Measurements from ENCODE around the gene PCCB. TPM values are rescaled to one million over a fixed set of nuclear protein-coding genes. Genes with fewer than 3 reads are reported as not detected.

PCCB gene
- total and polyA plus RNA-seq, 11 donors: 33.9 to 154 (median 91.4) TPM

DNA sequence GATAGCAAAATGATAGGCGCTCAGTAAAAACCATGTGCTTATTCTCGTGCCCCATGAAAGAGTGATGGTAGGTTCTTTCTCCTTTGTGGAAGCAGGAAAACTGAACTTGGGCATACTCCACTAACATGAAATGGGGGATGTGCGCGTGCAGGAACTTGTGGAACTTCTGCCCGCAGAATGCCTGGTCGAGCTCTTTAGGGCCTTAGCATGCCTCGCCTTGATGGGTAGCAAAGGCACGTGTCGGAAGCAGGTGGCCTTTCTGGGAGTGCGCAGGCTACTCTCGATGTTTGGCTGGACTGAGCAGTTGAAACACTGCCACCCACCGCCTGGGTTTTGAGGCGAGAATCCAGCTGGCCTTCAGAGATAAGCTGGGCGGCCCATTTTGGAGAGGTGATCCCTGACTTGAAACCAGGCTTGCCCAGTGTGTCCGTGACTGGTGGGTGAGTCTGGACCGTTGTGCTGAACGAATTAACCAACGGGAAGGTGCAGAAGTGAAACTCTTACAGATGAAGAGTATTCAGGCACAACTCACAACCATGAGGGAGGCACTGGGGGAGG lies 842 bp downstream of the PCCB start:
- Histone ChIP-seq H3K4me3 (peak overlapping the region; percentile 35 to 94 (median 73)), H3K36me3 (peaks cover 0 to 8% (median 4%) of the 10 kb centered on the region in 9 donors), H3K27ac (peak overlapping the region; percentile 77 to 98 (median 93)), H3K9me3 (no peaks in the 10 kb centered on the region), H3K4me1 (peaks cover 0 to 21% (median 12%) of the 10 kb centered on the region in 12 donors), H3K27me3 (no peaks in the 10 kb centered on the region)
- DNase-seq (peak; percentile 73 to 77 (median 74)), ATAC-seq (peak; percentile 58 to 75 (median 67))
- TF ChIP-seq, protein P1, sequence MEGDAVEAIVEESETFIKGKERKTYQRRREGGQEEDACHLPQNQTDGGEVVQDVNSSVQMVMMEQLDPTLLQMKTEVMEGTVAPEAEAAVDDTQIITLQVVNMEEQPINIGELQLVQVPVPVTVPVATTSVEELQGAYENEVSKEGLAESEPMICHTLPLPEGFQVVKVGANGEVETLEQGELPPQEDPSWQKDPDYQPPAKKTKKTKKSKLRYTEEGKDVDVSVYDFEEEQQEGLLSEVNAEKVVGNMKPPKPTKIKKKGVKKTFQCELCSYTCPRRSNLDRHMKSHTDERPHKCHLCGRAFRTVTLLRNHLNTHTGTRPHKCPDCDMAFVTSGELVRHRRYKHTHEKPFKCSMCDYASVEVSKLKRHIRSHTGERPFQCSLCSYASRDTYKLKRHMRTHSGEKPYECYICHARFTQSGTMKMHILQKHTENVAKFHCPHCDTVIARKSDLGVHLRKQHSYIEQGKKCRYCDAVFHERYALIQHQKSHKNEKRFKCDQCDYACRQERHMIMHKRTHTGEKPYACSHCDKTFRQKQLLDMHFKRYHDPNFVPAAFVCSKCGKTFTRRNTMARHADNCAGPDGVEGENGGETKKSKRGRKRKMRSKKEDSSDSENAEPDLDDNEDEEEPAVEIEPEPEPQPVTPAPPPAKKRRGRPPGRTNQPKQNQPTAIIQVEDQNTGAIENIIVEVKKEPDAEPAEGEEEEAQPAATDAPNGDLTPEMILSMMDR (IDR thresholded peaks at IDR 0.05): peak in 4 of 12 donors; percentile 9 to 37 (median 22)
- TF ChIP-seq POLR2A (IDR thresholded peaks at IDR 0.05): no peak
- 3 to 9% (median 8%) methylated on average over 11 to 18 of the region's 18 CpGs for WGBS, 4 donors
- intact Hi-C loops (cut with DNase I): loop anchor here (1.0 to 10.0 kb wide), 9 partner anchors 54 to 502 kb away; partner anchors contain the start of genes MSL2 (in 7 of the 10) and STAG1 (in 3 of the 10)

DNA sequence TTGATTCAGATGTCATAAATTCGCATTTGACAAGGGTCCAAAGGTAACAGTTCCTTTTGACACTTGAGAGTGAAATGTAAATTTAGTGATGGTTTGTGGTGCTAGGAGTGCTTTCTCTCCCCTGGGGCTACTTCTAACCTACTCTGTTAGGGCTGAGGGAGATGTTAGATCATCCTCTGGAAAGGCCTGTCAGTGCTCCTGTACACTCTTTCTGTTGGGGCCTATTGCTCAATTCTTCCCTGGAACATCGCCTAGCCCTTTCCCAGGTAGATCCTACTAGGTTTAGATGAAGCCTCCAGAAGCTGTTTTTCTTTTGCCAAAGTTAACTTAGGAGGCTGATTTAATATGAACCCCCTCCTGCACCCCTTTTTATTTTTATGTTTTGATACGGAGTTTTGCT lies 1.4 kb downstream of the PCCB start:
- 78 to 90% (median 86%) methylated on average over 3 of the region's 3 CpGs for whole genome bisulfite sequencing, 4 donors
- TF ChIP-seq, protein P1 (IDR thresholded peaks at IDR 0.05): no peak
- no peak for TF ChIP-seq POLR2A (IDR thresholded peaks at IDR 0.05)
- Histone ChIP-seq H3K4me3 (peak overlapping the region in 8 of 12 donors; percentile 59 to 94 (median 78)), H3K9me3 (no peaks in the 10 kb centered on the region), H3K36me3 (peaks cover 0 to 13% (median 9%) of the 10 kb centered on the region in 9 donors), H3K4me1 (peaks cover 0 to 21% (median 12%) of the 10 kb centered on the region in 12 donors), H3K27ac (peak overlapping the region in 8 of 12 donors; percentile 81 to 98 (median 94)), H3K27me3 (no peaks in the 10 kb centered on the region)
- intact Hi-C loops (cut with DNase I): loop anchor here in 9 of 10 donors (2.0 to 10.0 kb wide), 8 partner anchors 54 to 501 kb away; partner anchors contain the start of genes MSL2 (in 4 of the 9) and STAG1 (in 3 of the 9)
- DNase-seq (no peak), ATAC-seq (no peak)

DNA sequence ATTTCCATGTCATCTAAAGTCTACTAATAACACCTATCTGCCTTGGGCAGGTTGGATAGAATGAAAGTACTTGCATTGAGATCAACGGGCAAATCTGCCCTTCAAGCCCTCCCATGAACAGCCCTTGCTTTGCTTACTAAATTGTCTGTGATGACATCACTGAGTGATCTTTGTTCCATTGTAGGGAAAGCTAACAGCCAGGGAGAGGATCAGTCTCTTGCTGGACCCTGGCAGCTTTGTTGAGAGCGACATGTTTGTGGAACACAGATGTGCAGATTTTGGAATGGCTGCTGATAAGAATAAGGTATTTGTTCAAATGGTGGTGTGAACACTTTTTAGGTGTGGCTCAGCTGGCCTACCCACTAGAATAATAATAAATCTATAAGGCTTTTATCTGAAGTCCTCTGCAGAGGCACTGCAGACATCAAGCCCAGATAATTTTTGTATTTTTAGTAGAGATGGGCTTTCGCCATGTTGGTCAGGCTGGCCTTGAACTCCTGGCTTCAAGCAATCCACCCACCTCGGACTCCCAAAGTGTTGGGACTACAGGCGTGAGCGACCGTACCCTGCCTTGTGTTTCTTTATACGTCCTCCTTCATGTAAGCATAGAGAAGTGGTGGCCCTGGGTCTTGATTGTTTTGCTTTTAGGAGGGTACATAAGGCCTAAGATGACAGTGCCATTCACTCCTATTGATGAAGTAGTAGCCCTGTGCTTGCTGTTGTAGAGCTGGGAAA lies 5.7 kb downstream of the PCCB start:
- Histone ChIP-seq H3K4me1 (peaks cover 0 to 16% (median 10%) of the 10 kb centered on the region in 12 donors), H3K27me3 (no peaks in the 10 kb centered on the region), H3K9me3 (no peaks in the 10 kb centered on the region), H3K27ac (no peak overlapping the region), H3K4me3 (no peak overlapping the region), H3K36me3 (peaks cover 0 to 56% (median 53%) of the 10 kb centered on the region in 9 donors)
- DNase-seq (no peak), ATAC-seq (no peak)
- TF ChIP-seq, protein P1 (IDR thresholded peaks at IDR 0.05): no peak
- TF ChIP-seq POLR2A (IDR thresholded peaks at IDR 0.05): no peak
- WGBS, 4 donors: 91 to 95% (median 94%) methylated on average over 8 of the region's 8 CpGs
- intact Hi-C loops (cut with DNase I): loop anchor here in 2 of 10 donors (5.0 to 10.0 kb wide), 2 partner anchors 169 to 171 kb away; no protein-coding TSS in a partner anchor

DNA sequence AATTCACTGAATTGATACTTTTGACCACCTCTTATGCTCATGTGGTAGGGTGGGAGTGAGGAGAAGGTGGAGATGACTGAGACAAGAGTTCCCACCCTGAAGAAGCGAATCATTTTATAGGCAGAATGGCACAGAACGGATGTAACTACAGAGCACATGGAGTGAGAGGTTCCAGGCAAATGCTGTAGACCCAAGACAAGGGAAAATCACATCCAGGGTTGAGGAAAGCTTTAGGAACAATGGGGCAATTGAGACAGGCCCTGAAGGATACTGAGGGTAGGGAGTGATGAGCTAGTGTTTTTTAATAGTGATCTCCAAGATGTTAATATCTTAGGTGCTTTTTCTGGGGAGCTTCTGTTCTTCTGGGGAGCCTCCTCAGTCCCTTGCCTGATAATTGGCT lies 8.1 kb downstream of the PCCB start:
- H3K36me3 ChIP-seq: peaks cover 0 to 76% (median 70%) of the 10 kb centered on the region in 9 donors
- intact Hi-C loops (cut with DNase I): loop anchor here in 2 of 10 donors (5.0 to 10.0 kb wide), 2 partner anchors 171 to 173 kb away; no protein-coding TSS in a partner anchor
- H3K27me3 ChIP-seq: no peaks in the 10 kb centered on the region
- no peak for TF ChIP-seq POLR2A (IDR thresholded peaks at IDR 0.05)
- TF ChIP-seq, protein P1 (IDR thresholded peaks at IDR 0.05): no peak
- ATAC-seq (no peak), DNase-seq (no peak)
- peaks cover 0 to 8% (median 0%) of the 10 kb centered on the region in 12 donors for H3K4me1 ChIP-seq
- H3K27ac ChIP-seq: no peak overlapping the region
- WGBS, 4 donors: 90 to 96% (median 91%) methylated on average over 2 of the region's 2 CpGs
- no peaks in the 10 kb centered on the region for H3K9me3 ChIP-seq
- no peak overlapping the region for H3K4me3 ChIP-seq
